Kidney (tissue), 14 donors: Measurements from ENCODE around the gene BCAS4. TPM values are rescaled to one million over a fixed set of nuclear protein-coding genes. Genes with fewer than 3 reads are reported as not detected.

Source experiments
- DNase-seq, 5 donors: peaks; one replicate each; pipeline ENCODE4 v3.0.0-alpha.2; 2013 to 2020
- FAIRE-seq: peaks from 2 replicates; lab custom pipeline; 2012; peaks lifted over from hg19 to GRCh38; lab: Jason Lieb, UNC
- H3K27ac ChIP-seq, 2 donors: one replicate each; pipeline ENCODE4 v1.7.0; 2013; ENCODE audit warnings: low read depth in 2 of 2, low read length in 2 of 2, inconsistent platforms in 1 of 2
- H3K27me3 ChIP-seq: one replicate; pipeline ENCODE4 v1.7.1; 2013; ENCODE audit warnings: low read length, inconsistent platforms; ENCODE audit not compliant: control insufficient read depth, insufficient read depth
- H3K36me3 ChIP-seq, 3 donors: one replicate each; pipeline versions ENCODE4 v1.7.0 to v1.7.1; 2013; ENCODE audit warnings: low read length in 3 of 3, control low read depth in 1 of 3, inconsistent platforms in 1 of 3; ENCODE audit not compliant: insufficient read depth in 3 of 3, control insufficient read depth in 2 of 3
- H3K4me1 ChIP-seq, 3 donors: one replicate each; pipeline versions ENCODE4 v1.7.0 to v1.7.1; 2013; ENCODE audit warnings: low read length in 3 of 3, inconsistent platforms in 1 of 3, low read depth in 1 of 3; ENCODE audit not compliant: control insufficient read depth in 2 of 3, insufficient read depth in 2 of 3
- H3K4me3 ChIP-seq, 3 donors: one replicate each; pipeline versions ENCODE4 v1.7.0 to v1.8.1; 2013; ENCODE audit warnings: low read length in 3 of 3, control low read depth in 1 of 3, inconsistent platforms in 1 of 3
- H3K9ac ChIP-seq, 3 donors: one replicate each; pipeline versions ENCODE4 v1.7.0 to v1.7.1; 2013; ENCODE audit warnings: low read length in 3 of 3, control low read depth in 1 of 3, inconsistent platforms in 1 of 3
- H3K9me3 ChIP-seq, 3 donors: one replicate each; pipeline versions ENCODE4 v1.7.0 to v1.7.1; 2013; ENCODE audit warnings: low read length in 3 of 3, control low read depth in 1 of 3, inconsistent platforms in 1 of 3; ENCODE audit not compliant: control insufficient read depth in 2 of 3, insufficient read depth in 1 of 3
- intact Hi-C: fragments of 100-400 bp; cut with DNase I; formaldehyde crosslinking; loops from one replicate; pipeline ENCODE4 v1.11.1; 2022
- polyA plus RNA-seq: library from polyadenylated mRNA; stranded (reverse); fragments of 350-450 nt; fragmentation: Illumina TruSeq; extraction: RNeasy Lipid Tissue Mini Kit (QIAGEN cat#74804); gene quantifications from one replicate; pipeline ENCODE4 v1.2.3, GENCODE V29; 2014; ENCODE audit warnings: low read depth, low replicate concordance; ENCODE audit not compliant: insufficient read depth
- total RNA-seq: library from RNA; stranded (reverse); fragmentation: NEBNext Ultra II Directional; extraction: Animal tissue kit (Norgen Biotek cat#: 25700); gene quantifications from one replicate; pipeline ENCODE4 v1.2.1, GENCODE V29; 2021
- TF ChIP-seq, protein P1 (sequence below): IDR thresholded peaks from 3 replicates; pipeline ENCODE4 v1.5.1; 2012; ENCODE audit warnings: mild to moderate bottlenecking, moderate library complexity, borderline replicate concordance; ENCODE audit not compliant: insufficient read depth; ENCODE audit errors: extremely low read depth
- donor health status: control.
- donor health status: control.
- donor health status: control.
- donor health status: control.
- donor health status: control.
- donor health status: DM: yes; HTN: yes; CAD: no.
- donor health status: Normal renal cell carcinoma (clear cell type).

Gene BCAS4
- total and polyA plus RNA-seq, 2 donors from 2014 or later: 10.6 to 17.1 TPM

DNA sequence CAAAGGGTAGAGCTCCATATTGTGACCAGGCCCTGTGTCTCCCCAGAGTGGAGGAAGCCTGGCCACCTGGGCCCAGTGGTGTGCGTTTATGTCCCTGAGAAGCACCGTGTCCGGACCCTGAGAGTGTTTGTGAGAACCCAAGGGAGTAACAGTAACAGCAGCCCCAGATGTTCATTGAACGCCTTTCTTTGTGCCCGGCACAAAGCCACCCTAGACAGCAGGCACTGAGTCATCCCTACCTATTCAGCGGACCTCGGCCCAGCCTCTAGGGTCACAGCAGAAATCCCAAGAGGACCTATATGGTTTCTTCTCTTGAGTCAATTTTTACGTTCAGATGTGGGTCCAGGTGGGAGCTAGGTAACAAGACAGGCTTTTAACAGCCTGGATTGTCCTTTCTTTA is 24.5 kb downstream of the BCAS4 start:
- no peak overlapping the region for H3K27ac ChIP-seq
- intact Hi-C loops: no loop called here
- TF ChIP-seq, protein P1, sequence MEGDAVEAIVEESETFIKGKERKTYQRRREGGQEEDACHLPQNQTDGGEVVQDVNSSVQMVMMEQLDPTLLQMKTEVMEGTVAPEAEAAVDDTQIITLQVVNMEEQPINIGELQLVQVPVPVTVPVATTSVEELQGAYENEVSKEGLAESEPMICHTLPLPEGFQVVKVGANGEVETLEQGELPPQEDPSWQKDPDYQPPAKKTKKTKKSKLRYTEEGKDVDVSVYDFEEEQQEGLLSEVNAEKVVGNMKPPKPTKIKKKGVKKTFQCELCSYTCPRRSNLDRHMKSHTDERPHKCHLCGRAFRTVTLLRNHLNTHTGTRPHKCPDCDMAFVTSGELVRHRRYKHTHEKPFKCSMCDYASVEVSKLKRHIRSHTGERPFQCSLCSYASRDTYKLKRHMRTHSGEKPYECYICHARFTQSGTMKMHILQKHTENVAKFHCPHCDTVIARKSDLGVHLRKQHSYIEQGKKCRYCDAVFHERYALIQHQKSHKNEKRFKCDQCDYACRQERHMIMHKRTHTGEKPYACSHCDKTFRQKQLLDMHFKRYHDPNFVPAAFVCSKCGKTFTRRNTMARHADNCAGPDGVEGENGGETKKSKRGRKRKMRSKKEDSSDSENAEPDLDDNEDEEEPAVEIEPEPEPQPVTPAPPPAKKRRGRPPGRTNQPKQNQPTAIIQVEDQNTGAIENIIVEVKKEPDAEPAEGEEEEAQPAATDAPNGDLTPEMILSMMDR: no peak
- DNase-seq (peak in 1 of 5 donors; percentile 30), FAIRE-seq (no peak)
- peaks cover 0 to 7% (median 0%) of the 10 kb centered on the region in 3 donors for H3K4me1 ChIP-seq
- H3K4me3 ChIP-seq: no peak overlapping the region
- no peak overlapping the region for H3K9ac ChIP-seq
- no peaks in the 10 kb centered on the region for H3K9me3 ChIP-seq
- H3K27me3 ChIP-seq: no peaks in the 10 kb centered on the region
- H3K36me3 ChIP-seq: no peaks in the 10 kb centered on the region

GRCh38 chr20:50820515-50821256 is 25.8 kb downstream of the BCAS4 start:
- TF ChIP-seq, protein P1: no peak
- peak in 1 of 5 donors; percentile 48 for DNase-seq
- no peak for FAIRE-seq
- no peaks in the 10 kb centered on the region for H3K36me3 ChIP-seq
- H3K9me3 ChIP-seq: no peaks in the 10 kb centered on the region
- no peak overlapping the region for H3K27ac ChIP-seq
- no peak overlapping the region for H3K4me3 ChIP-seq
- peaks cover 0 to 4% (median 0%) of the 10 kb centered on the region in 3 donors for H3K4me1 ChIP-seq
- intact Hi-C loops: no loop called here
- no peaks in the 10 kb centered on the region for H3K27me3 ChIP-seq
- H3K9ac ChIP-seq: no peak overlapping the region

GRCh38 chr20:50821257-50821921 is 26.5 kb downstream of the BCAS4 start:
- TF ChIP-seq, protein P1: no peak
- intact Hi-C loops: no loop called here
- no peaks in the 10 kb centered on the region for H3K9me3 ChIP-seq
- DNase-seq (peak in 1 of 5 donors; percentile 18), FAIRE-seq (no peak)
- no peak overlapping the region for H3K4me3 ChIP-seq
- H3K9ac ChIP-seq: no peak overlapping the region
- H3K4me1 ChIP-seq: peaks cover 0 to 4% (median 0%) of the 10 kb centered on the region in 3 donors
- no peaks in the 10 kb centered on the region for H3K36me3 ChIP-seq
- H3K27ac ChIP-seq: no peak overlapping the region
- no peaks in the 10 kb centered on the region for H3K27me3 ChIP-seq
